HG02970 (cell line): ENCODE data around the gene LHFPL6.

Source experiments
- ATAC-seq: cut with Tn5 transposase; IDR thresholded peaks from one replicate; pipeline ENCODE4 v1.9.1; 2021; ENCODE audit warnings: mild to moderate bottlenecking, moderate library complexity, moderate number of reproducible peaks; ENCODE audit not compliant: unreplicated experiment, low FRiP score

The LHFPL6 gene

DNA sequence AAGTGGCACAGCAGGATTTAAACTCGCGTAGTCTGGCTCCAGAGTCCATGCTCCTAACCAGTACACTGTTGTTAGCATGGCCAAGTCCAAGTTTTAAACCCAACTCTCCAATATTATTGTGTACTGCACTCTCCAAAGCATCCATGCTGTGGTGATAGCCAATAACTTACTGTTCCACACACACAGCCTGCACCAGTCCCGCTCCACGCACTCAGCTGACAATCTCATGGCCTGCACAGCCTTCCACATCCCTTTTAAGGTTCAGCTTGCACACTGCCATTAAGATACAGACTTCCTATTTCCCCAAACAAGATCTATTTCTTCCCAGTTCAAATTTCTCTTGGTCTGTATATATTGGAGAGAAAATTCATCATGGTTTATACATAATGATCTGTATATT, 80.7 kb downstream of the LHFPL6 start:
- ATAC-seq, result no peak

DNA sequence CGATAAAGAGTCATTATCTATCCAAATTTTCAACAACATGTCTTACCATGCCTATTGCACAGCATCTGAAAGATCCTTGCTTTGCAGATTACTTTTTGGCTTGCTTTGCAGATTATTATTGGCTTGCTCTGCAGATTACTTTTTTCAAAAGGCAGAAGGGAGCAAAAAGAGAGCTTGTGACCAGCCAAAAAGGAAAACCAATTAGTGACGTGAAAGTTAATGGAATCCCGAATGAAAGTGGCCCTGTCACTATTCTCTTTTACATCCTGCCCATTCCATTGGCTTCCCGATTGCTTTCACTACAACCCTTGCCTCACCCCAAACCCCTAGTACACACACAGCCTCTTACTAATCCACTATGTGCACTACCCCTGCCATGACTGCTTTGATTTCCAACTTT, 81.3 kb downstream of the LHFPL6 start:
- no peak for ATAC-seq

DNA sequence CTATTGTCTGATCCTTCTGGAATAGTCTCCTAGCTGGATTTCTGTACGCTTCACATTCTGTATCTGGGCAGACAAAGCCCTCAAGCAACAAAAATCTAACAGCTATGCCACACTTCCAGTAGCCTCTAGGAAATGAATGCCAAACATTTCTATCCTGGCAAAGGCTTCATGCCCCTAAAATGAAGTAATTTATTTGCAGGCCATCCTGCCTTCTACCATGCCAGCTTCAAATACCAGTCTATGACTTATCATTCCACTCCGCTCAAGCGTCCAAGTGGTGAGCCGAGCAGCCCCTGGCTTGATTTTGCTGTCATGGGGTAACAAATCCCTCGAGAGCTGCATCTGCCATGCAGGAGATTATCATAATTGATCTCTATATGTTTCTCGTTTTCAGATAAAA, 86.9 kb downstream of the LHFPL6 start:
- no peak for ATAC-seq

DNA sequence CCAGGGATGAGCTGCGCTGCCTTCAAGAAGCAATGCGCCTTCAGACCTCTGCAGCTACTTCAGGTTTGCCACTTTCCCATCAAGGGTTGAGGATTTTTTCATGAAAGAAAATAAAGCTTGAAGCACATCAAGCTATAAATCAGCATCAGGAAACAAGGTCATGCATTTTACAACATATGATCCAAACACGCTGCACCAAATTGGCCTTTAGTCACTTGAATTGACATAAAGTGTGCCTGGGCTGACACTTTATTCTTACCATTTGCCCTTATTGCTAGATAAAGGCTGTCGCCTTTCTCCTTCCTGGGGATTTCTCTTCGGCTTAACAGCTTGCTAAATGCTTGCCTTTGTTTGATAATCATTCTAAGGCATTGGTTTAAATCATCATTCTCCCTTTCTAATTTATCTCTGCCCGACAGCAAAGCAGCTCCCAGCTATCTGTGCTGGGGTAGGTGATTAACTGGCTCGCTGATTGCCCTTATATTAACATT, 87.7 kb downstream of the LHFPL6 start:
- ATAC-seq, result no peak

DNA sequence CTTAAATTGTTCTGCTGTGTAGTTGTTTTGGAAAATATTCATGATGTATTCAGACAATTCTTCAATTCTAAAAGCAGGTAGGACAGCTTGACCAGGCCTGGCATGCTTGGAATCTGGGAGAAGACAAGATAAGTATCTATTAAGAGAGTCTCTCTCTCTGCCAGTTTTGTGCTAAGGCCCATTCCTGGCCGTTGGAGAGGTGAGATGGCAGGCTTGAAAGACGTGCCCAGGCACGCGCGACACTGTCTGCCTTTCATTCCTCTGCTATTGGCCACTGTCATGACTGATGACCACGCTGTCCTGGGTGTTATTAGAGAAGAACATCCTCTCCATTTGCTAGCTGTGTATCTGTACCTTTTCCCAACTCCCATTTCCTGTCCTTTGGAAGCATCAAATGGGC, 90.3 kb downstream of the LHFPL6 start:
- ATAC-seq, result no peak

DNA sequence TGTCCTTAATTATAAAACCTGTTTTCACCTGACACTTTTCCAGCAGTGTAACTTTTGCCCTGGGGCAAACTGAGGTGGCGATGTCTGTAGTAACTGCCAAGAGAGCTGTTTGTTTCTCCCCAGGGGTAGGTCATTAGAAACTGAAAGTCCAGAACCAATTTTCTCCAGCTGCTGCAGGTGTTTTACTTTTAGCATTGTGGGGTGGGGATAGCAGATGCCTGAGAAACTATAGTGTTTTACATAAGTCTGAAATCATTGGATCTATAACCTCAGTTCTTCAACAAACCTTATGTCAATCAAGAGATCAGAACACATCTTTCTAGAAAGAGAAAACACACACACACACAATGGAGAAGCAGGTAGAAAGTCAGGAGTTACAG, 92.7 kb downstream of the LHFPL6 start:
- ATAC-seq, result peak; percentile 73

DNA sequence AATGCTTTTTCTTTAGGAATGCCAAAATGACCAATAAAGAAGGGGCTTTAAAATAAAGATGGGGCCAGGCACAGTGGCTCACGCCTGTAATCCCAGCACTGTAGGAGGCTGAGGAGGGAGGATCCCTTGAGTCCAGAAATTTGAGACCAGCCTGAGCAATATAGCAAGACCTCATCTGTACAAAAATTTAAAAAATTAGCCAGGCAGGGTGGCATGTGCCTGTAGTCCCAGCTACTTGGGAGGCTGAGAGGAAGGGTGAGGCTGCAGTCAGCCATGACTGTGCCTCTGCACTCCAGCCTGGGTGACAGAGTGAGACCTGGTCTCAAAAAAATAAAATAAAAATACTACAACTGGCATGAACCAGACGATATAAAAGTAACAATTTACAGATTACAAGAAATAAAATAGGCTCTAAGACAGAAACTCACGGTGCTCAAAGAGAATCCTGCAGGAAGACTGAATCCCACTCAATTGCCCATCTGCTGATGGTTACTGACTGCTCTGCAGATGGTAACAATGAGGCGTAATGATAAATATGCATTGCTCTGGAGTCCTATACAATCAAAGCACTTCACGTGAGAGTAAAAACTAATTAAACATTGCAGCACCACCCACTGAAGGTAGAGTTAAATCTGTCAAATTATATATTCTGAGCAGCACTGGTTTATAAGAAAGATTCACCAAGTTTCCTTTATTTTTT, 93.2 kb downstream of the LHFPL6 start:
- ATAC-seq, result no peak

DNA sequence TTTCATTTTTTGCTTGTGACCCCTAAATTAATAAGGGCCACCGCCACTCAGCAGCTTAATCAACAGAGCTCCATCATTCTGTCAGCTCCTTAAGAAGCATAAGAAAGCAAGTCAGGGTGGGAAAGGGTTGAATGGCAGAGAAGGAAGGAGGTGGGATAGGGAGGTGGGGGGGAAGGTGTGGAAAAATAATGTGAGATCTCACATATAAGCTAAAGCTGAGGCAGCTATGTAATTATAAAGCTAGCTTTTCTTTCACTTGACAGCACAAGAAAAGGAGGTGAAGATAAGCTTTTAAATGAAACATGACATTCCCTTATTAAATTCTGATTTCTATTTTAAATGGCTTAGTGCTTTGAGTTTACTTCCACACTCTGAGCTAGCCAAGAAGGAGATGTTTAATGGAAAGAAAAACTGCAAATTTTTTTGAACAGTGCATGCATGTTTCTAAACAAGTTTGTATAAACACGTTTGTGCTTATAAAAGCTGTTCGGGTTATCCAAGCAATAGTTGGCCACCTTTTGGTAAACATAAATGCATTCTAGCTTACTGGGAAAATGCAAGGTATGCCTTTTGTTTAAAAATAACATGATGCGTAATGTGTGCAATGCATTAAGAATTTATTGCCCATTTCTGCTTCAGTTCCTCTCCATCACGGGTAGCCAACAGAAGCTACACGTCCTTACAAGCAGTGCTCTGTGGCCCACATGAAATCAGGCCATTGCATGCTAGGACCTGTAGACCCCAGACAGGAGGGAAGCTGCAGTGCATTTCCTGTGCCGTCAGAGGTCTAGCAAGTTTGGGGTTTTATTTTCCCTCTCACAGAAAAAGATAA, 96.2 kb downstream of the LHFPL6 start:
- ATAC-seq, result no peak

DNA sequence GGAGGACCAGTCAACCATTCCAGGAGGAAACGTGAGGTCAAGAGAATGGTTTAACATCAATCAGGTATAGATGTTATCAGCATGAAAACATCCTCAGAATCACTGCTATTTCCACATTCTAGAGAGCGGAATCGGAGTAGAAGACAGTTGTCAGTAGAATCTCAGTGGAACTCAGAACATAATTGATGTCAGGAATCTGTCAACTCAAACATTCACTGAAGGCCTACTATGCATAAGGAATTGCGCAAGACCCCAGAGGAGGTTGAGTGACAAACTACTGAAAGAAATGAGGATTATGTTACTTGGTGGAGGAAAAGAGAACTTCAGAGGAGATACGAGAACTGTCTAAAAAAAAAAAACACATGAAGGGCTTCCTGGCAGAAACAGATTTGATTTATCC, 97.8 kb downstream of the LHFPL6 start:
- no peak for ATAC-seq

DNA sequence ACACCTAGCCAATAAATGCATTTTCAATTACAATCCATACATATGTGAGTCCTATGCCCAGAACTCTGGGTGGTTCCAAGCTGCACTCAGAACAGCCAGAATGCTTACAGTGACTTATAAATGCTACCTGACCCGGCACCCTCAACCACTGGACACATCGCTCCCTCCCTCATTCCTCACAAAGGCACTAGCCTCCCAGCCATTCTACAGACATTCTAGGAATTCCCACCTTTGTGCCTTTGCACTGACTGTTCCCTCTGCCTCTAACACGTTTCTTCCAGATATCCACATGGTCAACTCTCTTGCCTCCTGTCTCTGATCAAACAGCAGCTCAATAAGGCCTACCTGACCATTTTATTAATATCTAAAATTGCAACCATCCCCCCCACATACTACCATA, 99.9 kb downstream of the LHFPL6 start:
- no peak for ATAC-seq

DNA sequence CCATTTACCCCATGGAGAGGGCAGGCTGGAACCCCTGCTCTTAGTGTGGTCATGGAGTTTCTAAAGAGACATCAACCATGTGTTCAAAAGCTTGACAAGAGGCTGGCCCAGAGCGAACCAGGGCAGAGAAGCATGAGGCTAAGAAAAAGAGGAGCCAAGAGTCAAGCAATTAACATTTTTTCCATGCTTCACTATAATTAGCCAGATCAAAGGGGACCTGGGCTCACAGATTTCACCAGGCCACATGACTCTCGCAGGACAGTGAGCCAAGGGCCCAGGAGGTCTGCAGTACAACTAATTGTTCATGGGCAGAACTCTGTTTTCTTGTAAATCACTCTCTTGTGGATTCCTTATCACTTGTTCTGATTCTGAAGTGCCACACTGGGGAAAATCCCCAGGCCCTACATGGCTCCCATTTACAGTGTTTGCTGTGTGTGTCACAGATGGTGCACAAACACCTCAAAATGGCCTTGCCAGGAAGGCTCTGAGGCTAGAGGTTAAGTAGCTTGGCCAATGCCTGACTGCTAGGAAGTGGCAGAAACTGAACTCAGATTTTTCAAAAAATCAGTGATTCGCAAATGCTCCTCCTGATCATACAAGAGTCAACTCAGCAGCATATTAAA, 101.2 kb downstream of the LHFPL6 start:
- ATAC-seq, result no peak

DNA sequence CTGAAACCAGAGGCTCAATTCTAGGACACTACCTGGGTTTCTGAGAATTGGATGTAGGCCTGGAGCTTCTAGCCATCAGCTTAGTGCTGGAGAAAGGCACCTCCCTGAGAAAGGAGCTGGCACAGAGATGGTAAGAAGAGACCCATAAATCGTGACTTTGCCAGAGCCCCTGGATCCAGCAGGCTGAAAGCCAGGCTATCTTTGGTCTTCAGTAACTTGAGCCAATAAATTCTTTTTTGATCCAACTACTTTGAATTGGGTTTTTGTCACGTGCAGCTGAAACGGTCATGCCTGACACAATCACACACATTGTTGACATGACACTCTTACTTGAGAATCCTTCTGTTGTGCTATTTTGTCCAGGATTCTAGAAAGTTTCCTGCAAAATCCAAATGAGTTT, 103.4 kb downstream of the LHFPL6 start:
- ATAC-seq, result no peak

DNA sequence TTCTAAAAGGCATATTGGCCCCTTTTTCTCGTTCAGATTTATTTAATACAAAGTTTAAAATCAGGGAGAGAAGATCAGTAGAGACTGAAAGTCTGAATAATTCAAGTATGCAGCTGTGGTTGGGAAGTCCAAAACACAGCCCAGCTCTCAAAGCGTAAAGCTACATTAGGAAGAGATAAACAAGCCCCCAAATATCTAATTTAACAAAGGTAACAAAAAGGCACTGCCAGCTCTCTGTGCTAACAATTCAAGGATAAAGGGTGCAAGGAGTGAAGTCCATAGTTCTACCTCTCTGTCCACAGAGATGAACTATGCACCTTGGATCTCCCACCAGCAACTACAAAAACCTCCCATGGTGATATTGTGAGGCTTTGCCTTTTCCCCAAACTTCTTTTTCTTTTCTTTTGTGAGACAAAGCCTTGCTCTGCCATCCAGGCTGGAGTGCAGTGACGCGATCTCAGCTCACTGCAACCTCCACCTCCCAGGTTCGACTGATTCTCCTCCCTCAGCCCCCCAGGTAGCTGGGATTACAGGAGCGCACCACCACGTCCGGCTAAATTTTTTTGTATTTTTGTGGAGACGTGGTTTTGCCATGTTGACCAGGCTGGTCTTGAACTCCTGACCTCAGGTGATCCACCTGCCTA, 104.4 kb downstream of the LHFPL6 start:
- ATAC-seq, result no peak

DNA sequence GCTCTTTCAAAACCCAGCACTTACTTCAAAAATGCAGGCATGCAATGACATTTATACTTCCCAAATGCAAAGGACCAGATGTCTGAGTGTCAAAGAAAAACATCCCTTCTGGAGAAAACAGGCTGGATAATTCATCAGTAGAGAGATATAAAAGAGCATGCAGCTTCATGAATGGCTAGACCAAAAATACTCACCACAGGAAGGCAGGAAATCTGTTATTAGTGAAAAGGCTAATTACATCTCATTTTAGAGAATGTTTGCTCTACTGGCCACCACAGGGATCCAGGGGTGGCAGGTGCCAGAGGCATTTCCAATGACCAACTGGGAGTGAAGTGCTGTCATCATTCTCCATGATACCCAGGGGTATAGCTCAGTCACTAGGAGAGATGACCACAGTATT, 106.5 kb downstream of the LHFPL6 start:
- no peak for ATAC-seq

DNA sequence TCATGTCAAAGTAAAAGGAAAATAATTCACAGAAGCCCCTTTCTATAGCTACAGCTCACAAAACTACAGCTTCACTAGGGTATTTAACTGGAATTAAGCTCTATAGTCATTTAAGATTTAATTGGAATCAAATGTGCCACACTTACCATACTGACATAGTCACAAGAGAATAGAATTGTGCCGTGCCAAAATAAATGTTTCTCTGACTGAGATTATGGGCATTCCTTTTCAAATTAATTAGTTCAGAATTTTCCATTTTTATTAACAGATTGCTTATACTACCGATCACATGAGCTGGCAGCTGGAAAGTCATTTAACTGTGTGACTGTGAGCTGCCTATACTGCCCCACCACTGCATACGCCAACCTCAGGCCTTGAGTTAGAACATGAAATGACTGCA, 108.4 kb downstream of the LHFPL6 start:
- no peak for ATAC-seq

DNA sequence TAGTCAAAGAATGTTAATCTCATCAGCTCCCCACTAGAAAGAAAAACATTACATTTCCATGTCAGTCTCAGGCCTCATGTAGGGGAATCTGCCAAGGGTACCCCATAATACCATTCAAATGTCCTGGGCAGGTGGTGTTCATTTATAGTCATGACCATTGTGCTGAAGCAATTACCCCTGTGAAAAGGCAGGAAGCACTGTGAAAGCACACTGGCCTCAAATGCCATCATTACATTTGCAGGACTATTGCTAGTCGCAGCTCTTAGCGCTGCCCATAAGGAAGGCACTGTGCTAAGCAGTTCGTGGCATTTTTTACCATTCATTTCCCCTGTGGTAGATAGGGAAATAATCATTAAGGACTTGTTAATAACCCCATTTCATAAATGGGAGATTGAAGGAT, 109.0 kb downstream of the LHFPL6 start:
- ATAC-seq, result no peak

DNA sequence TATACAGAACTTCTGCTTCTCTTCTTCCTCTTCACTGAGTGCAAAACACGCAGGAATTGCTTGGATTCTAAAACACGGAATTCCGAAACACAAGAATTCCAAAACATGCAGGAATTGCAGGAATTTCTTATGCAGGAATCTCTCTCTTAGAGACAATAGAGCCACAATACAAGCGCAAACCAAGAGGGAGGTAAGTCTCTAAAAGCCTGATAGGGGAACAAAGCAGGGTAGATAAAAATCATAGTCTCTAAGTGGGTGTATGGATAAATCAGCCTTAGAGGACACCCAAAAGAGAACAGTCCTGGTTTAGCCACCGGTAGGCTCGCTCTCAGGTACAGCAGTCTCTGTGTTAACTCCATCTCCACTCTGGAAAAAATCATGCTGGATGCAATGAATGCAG, 112.9 kb downstream of the LHFPL6 start:
- ATAC-seq, result no peak

DNA sequence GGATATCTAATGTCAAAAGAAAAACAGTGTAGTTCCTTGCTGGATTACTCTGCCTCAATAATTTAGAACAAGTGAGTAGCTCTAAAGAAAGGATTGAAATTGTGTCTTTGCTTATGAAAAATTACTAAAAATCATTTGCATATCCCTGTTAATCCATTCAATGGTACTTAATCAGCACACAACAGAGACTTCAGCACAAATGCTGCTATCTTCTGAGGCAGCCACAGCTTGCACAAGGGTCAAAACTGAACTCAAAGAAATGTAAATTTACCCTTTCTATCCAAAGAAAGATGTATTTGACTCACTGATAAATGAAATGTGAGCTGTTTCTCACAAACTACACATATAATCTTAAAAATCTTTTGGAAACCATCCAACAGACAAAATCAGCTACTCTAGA, 116.2 kb downstream of the LHFPL6 start:
- no peak for ATAC-seq

DNA sequence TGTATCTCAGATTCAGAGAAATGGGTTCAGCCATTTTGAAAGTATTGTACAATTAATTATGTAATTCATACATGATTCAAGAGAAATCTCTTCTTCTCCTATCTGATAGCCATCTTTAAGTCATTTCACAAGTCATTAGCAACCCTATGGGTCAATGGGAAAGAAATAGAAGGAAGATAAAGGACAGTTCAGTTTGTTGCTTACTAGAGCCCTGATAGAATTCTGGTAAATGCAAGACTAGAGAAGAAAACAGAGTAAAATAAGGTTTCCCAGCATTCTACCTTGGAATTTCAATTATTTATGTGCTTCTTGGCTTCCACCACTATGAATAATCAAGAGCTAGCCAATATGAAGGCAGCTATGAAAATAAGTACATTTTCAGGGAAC, 117.7 kb downstream of the LHFPL6 start:
- ATAC-seq, result no peak

DNA sequence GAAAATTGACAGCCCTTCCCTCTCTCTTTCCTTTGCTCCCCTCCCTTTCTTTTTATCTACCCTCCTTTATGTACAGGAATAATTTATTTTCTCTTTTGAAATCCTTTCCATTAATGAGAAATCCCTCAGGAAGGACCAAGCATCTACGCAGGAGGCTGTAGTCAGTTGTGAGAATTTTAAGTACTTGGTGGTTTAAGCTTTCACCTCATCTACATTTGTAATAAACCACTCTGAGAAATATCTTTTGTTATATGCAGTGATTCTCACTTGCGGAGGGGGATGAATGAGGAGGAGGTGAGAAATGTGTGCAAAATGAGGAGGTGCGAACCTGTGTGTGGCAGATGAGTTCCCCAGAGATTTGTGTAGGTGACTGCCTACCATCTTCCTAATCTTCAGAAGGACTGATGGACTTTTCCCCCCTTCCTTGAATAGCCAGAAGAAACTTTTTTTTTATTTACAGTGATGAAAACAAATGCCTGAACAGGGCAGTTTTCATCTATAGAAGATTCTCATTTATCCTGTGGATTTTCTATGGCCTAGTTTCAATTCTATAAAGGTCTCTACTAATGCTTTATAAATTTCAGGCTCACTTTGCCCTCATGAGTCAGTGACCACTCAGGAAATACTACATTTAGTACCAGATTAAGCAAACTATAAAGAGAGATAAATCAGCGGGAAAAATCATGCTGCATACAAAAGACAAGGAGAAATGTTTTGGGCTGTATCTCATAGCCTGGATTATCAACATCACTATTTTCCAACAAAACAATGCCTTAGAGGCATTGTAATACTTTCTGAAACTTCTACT, 118.3 kb downstream of the LHFPL6 start:
- ATAC-seq, result no peak
